ENCODE measurements around the gene RNF208. TPM values are rescaled to one million over a fixed set of nuclear protein-coding genes. Genes with fewer than 3 reads are reported as not detected.

The RNF208 gene
- total and polyA plus RNA-seq, 2 experiments from 2014 or later: 1.4 to 5.6 TPM

DNA sequence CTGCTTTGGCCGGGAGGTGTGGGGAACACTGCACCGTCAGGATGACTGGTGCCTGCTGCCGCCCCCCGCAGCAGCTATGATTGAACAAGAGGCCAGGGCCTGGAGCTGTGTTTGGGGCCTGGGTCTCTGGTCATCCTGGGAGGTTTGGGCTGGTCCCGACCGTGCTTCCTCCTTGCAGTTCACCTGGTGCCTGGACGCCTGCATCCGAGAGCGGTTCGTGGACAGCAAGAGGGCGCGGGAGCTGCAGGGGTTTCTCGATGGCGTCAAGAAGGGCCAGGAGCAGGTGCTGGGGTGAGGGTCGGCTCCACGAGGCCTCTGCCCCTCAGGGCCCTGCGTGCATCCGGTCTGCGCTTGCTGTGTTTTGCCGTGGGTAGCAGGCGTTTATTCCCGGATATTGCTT, 42.0 kb upstream of the RNF208 start:
- TF ChIP-seq, protein P1, sequence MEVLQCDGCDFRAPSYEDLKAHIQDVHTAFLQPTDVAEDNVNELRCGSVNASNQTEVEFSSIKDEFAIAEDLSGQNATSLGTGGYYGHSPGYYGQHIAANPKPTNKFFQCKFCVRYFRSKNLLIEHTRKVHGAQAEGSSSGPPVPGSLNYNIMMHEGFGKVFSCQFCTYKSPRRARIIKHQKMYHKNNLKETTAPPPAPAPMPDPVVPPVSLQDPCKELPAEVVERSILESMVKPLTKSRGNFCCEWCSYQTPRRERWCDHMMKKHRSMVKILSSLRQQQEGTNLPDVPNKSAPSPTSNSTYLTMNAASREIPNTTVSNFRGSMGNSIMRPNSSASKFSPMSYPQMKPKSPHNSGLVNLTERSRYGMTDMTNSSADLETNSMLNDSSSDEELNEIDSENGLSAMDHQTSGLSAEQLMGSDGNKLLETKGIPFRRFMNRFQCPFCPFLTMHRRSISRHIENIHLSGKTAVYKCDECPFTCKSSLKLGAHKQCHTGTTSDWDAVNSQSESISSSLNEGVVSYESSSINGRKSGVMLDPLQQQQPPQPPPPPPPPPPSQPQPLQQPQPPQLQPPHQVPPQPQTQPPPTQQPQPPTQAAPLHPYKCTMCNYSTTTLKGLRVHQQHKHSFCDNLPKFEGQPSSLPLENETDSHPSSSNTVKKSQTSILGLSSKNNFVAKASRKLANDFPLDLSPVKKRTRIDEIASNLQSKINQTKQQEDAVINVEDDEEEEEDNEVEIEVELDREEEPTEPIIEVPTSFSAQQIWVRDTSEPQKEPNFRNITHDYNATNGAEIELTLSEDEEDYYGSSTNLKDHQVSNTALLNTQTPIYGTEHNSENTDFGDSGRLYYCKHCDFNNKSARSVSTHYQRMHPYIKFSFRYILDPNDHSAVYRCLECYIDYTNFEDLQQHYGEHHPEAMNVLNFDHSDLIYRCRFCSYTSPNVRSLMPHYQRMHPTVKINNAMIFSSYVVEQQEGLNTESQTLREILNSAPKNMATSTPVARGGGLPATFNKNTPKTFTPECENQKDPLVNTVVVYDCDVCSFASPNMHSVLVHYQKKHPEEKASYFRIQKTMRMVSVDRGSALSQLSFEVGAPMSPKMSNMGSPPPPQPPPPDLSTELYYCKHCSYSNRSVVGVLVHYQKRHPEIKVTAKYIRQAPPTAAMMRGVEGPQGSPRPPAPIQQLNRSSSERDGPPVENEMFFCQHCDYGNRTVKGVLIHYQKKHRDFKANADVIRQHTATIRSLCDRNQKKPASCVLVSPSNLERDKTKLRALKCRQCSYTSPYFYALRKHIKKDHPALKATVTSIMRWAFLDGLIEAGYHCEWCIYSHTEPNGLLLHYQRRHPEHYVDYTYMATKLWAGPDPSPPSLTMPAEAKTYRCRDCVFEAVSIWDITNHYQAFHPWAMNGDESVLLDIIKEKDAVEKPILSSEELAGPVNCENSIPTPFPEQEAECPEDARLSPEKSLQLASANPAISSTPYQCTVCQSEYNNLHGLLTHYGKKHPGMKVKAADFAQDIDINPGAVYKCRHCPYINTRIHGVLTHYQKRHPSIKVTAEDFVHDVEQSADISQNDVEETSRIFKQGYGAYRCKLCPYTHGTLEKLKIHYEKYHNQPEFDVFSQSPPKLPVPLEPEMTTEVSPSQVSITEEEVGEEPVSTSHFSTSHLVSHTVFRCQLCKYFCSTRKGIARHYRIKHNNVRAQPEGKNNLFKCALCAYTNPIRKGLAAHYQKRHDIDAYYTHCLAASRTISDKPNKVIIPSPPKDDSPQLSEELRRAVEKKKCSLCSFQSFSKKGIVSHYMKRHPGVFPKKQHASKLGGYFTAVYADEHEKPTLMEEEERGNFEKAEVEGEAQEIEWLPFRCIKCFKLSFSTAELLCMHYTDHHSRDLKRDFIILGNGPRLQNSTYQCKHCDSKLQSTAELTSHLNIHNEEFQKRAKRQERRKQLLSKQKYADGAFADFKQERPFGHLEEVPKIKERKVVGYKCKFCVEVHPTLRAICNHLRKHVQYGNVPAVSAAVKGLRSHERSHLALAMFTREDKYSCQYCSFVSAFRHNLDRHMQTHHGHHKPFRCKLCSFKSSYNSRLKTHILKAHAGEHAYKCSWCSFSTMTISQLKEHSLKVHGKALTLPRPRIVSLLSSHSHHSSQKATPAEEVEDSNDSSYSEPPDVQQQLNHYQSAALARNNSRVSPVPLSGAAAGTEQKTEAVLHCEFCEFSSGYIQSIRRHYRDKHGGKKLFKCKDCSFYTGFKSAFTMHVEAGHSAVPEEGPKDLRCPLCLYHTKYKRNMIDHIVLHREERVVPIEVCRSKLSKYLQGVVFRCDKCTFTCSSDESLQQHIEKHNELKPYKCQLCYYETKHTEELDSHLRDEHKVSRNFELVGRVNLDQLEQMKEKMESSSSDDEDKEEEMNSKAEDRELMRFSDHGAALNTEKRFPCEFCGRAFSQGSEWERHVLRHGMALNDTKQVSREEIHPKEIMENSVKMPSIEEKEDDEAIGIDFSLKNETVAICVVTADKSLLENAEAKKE (CRISPR knock-in tag; IDR thresholded peaks at IDR 0.05): no peak
- TF ChIP-seq JUNB (IDR thresholded peaks at IDR 0.05; ENCODE audit: unreplicated experiment) (no peak), STAT1 (IDR thresholded peaks at IDR 0.05; ENCODE audit: unreplicated experiment) (no peak), CREB1 (CRISPR knock-in tag; IDR thresholded peaks at IDR 0.05; ENCODE audit: low read depth) (no peak), EZH2phosphoT487 (IDR thresholded peaks at IDR 0.05; ENCODE audit: unreplicated experiment) (no peak), ZNF114 (CRISPR knock-in tag; IDR thresholded peaks at IDR 0.05) (no peak), NANOG (IDR thresholded peaks at IDR 0.05; ENCODE audit: borderline replicate concordance) (no peak)
- TF ChIP-seq, protein P2, sequence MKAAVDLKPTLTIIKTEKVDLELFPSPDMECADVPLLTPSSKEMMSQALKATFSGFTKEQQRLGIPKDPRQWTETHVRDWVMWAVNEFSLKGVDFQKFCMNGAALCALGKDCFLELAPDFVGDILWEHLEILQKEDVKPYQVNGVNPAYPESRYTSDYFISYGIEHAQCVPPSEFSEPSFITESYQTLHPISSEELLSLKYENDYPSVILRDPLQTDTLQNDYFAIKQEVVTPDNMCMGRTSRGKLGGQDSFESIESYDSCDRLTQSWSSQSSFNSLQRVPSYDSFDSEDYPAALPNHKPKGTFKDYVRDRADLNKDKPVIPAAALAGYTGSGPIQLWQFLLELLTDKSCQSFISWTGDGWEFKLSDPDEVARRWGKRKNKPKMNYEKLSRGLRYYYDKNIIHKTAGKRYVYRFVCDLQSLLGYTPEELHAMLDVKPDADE (IDR thresholded peaks at IDR 0.05): no peak
- TF ChIP-seq, protein P3, sequence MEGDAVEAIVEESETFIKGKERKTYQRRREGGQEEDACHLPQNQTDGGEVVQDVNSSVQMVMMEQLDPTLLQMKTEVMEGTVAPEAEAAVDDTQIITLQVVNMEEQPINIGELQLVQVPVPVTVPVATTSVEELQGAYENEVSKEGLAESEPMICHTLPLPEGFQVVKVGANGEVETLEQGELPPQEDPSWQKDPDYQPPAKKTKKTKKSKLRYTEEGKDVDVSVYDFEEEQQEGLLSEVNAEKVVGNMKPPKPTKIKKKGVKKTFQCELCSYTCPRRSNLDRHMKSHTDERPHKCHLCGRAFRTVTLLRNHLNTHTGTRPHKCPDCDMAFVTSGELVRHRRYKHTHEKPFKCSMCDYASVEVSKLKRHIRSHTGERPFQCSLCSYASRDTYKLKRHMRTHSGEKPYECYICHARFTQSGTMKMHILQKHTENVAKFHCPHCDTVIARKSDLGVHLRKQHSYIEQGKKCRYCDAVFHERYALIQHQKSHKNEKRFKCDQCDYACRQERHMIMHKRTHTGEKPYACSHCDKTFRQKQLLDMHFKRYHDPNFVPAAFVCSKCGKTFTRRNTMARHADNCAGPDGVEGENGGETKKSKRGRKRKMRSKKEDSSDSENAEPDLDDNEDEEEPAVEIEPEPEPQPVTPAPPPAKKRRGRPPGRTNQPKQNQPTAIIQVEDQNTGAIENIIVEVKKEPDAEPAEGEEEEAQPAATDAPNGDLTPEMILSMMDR (conservative IDR thresholded peaks at IDR 0.05; ENCODE audit: low read depth in 2 of 2): no peak
- Histone ChIP-seq H4K20me1 (replicated peaks; ENCODE audit: insufficient read depth) (0 out of 2 replicates have a peak, but pooled peaks cover 4% of the 10 kb centered on the region), H3F3A (replicated peaks; ENCODE audit: low read depth) (0 out of 2 replicates have a peak, but pooled peaks cover 7% of the 10 kb centered on the region), H2AFZ (no peak overlapping the region), H3K27me3 (ENCODE audit: insufficient read depth) (no peaks in the 10 kb centered on the region), H3K9me2 (ENCODE audit: insufficient read depth) (no peaks in the 10 kb centered on the region), H3K79me2 (replicated peaks; ENCODE audit: insufficient read depth) (no peaks in the 10 kb centered on the region), H3K4me3 (no peak overlapping the region), H3K36me3 (ENCODE audit: insufficient read depth) (peaks cover 13% of the 10 kb centered on the region), H3K4me2 (no peak overlapping the region), H3K4me1 (ENCODE audit: insufficient read depth) (no peaks in the 10 kb centered on the region), H3K27ac (ENCODE audit: low read depth) (no peak overlapping the region)
- Mint-ChIP-seq H3K27ac (no peak overlapping the region), H3K4me3 (no peak overlapping the region), H3K27me3 (ENCODE audit: insufficient read depth, low read depth, poor library complexity) (peaks cover 14% of the 10 kb centered on the region), H3K9me3 (no peaks in the 10 kb centered on the region; the same call in 2 of the 3 replicates), H3K36me3 (ENCODE audit: low read depth) (peaks cover 32% of the 10 kb centered on the region), H3K4me1 (peaks cover 4% of the 10 kb centered on the region; the same call in 2 of the 3 replicates)
- DNase-seq (ENCODE audit: low spot score) (no peak), ATAC-seq (no peak)

All from GM23338 (cell line).